GM19397 (cell line): ENCODE measurements around the gene MRPL33.

Experiments
- ATAC-seq: cut with Tn5 transposase; IDR thresholded peaks from one replicate; pipeline ENCODE4 v1.9.1; 2021; ENCODE audit warnings: mild to moderate bottlenecking, moderate library complexity; ENCODE audit not compliant: unreplicated experiment

Gene MRPL33

GRCh38 chr2:27773959-27774358, 2.4 kb downstream of the MRPL33 start:
- ATAC-seq = no peak

DNA sequence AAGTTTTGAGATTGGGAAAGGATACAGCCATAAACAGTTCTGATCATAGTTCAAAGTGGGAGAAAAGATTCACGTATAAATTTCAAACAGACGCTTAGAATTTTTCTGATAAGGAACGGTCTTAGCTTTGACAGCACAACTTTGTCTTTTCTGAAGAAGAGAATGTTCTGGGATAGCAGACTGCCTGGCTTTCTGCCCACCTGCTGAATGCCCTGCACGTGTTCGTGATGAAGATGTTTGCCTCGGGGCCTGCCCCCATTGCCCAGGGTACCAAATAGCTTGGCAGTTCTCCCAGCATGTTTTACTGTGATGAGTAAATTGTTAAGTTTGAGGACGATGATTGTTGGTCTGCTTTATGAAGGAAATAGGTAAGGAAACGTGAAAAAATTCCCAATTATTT, 4.6 kb downstream of the MRPL33 start:
- ATAC-seq = no peak

GRCh38 chr2:27776696-27777095, 5.2 kb downstream of the MRPL33 start:
- ATAC-seq = no peak

DNA sequence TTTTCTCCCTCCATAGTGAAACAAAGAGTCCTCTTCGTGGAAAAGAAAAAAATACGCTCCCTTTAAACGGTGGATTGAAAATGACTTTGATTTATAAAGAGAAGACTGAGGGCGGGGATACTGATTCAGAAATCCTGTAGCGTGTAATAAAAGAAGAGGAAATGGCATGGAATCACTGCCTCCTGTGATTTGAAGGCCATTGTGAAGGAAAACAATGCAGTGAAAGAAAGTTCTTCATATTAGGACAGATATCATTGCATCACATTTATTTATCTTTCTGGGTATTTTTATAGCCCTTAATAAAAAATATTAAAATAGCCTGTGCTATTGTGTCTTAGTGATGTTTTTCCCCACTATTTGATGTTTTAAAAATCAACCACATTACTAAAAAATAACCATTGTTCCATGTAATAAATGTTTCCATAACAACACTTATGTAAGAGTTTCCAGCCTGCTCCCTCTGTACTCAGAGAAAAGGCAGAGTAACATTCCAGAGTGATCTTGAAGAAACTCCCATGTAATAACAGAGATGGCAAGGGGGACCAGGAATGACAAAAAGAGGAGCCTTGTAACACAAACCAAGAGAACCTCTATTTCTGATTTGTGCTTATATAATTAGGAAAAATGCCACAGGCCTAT, 8.0 kb downstream of the MRPL33 start:
- ATAC-seq = no peak

DNA sequence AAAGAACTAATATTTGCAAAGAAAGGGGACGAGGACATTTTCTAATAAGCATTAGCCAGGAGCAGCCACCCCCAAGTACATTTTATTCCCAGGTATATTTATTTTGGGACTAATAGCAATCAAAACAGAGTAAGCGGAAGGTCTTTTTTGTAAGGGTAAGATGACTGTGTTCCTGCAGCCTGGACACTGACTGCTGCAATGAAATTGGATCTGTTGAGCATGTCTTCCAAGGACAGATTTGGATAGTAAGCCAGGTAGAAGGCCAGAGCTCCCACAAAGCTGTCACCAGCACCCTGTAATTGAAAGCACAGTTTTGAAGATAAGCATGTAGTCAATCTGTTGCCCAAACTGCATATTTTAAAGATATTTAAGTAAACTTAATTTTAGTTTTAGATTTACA, 10.0 kb downstream of the MRPL33 start:
- no peak for ATAC-seq

- no peak for ATAC-seq
These were observed 11.2 kb downstream of the MRPL33 start for GRCh38 chr2:27782701-27783100.

- no peak for ATAC-seq
These were observed 19.3 kb downstream of the MRPL33 start for GRCh38 chr2:27790796-27791195.

- no peak for ATAC-seq
These were observed 21.2 kb downstream of the MRPL33 start for GRCh38 chr2:27792759-27793158.

GRCh38 chr2:27795093-27795834, 23.7 kb downstream of the MRPL33 start:
- ATAC-seq = no peak

- no peak for ATAC-seq
These were observed 24.4 kb downstream of the MRPL33 start for GRCh38 chr2:27795868-27796277.

DNA sequence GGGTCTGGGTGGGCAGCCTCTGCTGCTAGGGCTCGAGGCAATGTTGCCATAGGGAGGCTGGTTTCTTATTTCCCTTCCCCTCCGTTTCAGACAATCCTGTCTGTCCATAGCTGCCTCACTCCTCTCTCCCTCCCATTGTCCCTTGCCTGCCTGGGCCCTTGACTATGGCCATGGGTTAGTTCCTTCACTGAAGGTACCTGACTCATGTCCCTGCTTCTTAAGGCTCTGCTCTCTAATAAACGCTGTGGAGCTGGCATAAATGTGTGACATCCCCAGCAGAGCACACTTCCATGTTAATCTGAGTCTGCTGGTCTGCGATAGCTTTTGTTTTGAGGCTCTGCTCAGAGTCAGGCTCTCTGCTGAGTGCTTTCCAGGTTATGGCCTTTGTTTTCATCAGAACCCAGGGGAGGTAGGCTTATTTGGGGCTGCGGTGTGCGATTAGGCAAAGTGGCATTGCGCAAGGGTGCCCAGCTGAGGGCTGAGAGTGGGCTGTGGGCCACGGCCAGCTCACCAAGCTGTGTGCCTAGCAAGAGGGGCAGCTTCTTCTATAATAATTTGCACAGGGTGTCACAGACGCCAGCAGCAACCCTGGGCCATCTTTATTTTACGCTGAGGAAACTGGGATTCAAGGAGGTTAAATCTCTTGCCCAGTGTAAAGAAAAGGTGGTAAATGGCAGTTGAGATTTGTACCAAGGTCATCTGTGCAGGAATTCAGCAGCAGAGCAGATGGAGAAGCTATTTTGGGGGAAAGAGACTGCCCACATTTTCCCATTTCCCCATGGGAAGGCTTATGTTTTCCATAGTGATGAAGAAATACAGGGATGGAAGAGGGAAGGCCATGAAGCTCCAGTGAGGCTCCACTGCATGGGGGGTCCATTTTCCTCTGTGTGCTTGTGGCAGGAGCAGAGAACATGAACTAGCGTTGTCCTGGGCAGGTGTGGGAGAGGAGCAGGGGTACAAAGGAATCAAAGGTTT, 25.6 kb downstream of the MRPL33 start:
- no peak for ATAC-seq

DNA sequence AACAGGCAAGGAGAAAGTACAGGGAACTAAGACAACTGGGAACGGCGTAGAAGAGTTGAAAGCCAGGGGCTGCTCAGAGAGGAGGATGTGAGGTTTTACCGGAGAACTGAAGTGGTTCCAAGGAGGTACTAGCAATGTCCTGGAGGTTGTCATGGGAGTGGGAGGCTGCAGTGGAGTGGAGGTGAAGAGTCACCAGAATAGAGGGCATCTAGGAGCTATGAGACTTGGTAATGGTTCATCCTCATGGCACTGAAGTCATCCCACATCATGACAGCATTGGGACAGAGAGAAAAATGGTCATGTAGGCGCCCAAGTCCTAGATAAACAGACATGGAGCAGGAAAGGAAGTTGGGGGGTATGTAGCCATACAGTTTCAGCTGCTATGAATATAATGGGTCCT, 26.3 kb downstream of the MRPL33 start:
- ATAC-seq = no peak

DNA sequence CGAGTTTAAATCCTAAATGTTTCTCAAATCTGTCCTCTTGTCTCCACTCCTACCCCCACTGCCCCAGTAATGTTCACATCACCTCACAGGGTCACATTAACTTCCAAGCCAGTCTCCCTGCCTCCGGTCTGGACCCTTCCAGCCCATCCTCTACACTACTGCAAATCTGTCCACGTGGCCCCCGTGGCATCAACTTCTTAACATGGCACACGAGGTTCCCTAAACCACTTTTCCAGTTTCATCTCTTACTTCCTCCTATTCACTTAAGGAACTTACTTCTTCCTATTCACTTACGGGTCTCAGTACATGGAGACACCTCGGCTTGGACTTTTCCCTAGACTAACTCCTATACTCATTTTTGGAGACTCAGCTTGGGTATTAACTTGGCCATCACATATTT, 27.0 kb downstream of the MRPL33 start:
- no peak for ATAC-seq

DNA sequence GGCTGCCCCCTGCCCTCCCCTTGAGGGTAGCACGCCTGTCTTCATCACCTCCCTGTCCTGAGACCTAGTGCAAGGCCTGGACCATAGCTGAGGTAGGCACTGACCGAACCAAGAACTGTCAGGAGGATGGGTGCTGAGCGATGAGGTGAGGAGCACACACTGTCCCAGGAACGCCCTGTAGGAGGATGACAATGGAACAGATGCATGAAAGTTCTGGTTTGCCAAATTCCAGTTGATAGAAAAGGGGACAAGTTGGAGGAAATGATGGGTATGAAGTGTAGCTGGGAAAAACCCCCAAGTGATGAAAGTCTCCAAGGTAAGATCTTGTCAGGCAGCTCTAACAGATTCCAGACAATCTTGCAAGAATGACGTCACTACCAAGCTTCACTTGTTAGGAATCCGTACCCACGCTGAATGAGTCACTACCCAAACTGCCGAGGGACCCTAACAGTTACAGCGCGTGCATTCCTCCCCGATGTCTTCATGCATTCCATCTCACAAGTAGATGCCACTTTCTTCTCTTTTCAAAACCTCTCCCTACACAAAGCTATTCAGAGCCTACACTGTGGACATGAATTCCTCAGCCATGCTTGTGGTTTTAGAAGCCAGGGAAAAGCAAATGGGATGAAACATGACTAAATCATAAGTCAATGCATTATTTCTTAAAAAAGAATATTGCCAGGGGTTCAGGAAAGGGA, 27.6 kb downstream of the MRPL33 start:
- ATAC-seq = no peak

DNA sequence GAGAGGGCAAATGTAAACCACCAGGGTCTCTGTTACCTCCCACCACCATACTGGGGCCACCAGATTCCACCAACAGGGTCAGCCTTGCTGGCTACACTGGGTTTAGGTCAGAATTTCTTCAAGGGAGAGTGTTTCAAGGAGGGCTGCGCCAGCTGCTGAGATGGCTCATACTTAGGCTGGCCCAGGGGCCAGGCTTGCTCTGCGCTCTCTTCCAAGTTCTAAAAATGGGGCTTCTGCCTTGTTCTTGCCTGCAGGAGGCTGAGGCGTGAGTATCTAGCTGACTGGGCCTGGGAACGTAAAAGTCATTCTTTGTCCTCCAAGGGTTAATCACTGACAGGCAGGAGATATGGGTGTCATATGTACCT, 28.1 kb downstream of the MRPL33 start:
- ATAC-seq = no peak

GRCh38 chr2:27800856-27801255, 29.3 kb downstream of the MRPL33 start:
- no peak for ATAC-seq

GRCh38 chr2:27802547-27802946, 31.0 kb downstream of the MRPL33 start:
- ATAC-seq = no peak

- no peak for ATAC-seq
These were observed 31.5 kb downstream of the MRPL33 start for GRCh38 chr2:27803046-27803445.

DNA sequence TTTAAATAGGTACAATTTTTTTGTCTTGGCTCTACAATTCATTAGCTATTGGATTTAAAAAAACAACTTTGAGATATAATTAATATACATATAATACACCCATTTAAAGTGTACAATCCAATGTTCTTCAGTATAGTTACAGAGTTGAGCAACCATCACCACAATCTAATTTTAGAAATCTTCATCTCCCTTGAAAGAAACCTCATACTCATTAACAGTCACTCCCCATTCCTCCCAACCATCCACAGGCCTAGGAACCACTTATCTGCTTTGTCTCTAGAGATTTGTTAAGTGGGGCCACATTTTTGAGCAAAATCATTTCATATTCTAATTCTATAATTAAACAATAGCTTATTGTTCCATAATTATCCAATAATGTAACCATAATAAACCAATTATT, 32.6 kb downstream of the MRPL33 start:
- no peak for ATAC-seq

DNA sequence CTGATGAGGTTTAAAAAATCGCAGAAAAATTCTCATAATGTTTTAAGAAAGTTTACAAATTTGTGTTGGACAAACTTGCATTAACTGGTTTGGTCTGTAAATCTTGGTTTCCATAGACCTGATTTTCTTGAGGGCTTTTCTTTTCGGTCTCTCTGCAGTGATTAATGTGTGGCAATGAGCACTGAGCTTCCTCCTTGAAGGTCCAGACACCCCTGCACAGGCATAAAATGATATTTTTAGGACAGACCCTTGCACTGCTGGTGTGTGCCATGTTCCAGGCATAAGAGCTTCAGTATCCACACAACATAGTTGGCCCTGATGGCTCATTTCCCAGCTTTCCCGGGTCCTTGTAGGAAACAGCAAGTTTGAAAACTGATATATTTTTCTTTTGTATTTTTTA, 33.7 kb downstream of the MRPL33 start:
- no peak for ATAC-seq
